Tibial nerve (tissue), 4 donors: ENCODE data around the gene SECISBP2. TPM values are rescaled to one million over a fixed set of nuclear protein-coding genes. Genes with fewer than 3 reads are reported as not detected.

Source experiments
- DNase-seq, 2 donors: peaks; one replicate each; pipeline ENCODE4 v3.0.0-alpha.2; 2019; ENCODE audit warnings: low spot score in 2 of 2
- H3K27ac ChIP-seq, 4 donors: fragments of 200-600 bp; sonication (generic) in 3 of 4; one replicate each; pipeline ENCODE4 v1.5.1; 2017 to 2019; ENCODE audit warnings: mild to moderate bottlenecking in 1 of 4
- H3K27me3 ChIP-seq, 2 donors: fragments of 200-600 bp; sonication (generic) in 1 of 2; one replicate each; pipeline versions ENCODE4 v1.5.1 to v1.6.0; 2017 to 2019
- H3K36me3 ChIP-seq, 3 donors: fragments of 200-600 bp; sonication (generic); one replicate each; pipeline ENCODE4 v1.5.1; 2018 to 2019
- H3K4me1 ChIP-seq, 4 donors: fragments of 200-600 bp; sonication (generic) in 3 of 4; one replicate each; pipeline ENCODE4 v1.5.1; 2017 to 2019
- H3K4me3 ChIP-seq, 4 donors: fragments of 200-600 bp; sonication (generic) in 3 of 4; one replicate each; pipeline ENCODE4 v1.5.1; 2017 to 2019; ENCODE audit warnings: mild to moderate bottlenecking in 1 of 4, moderate library complexity in 1 of 4
- H3K9me3 ChIP-seq, 4 donors: fragments of 200-600 bp; sonication (generic) in 3 of 4; one replicate each; pipeline ENCODE4 v1.5.1; 2017 to 2019
- CTCF ChIP-seq, 5 experiments: fragments of 200-600 bp in 3 of 5; fragments of 450-650 bp in 2 of 5; sonication (generic) in 3 of 5; IDR thresholded peaks; one replicate each; pipeline ENCODE4 v1.5.1; 2016 to 2019; ENCODE audit warnings: antibody characterized with exemption in 5 of 5, mild to moderate bottlenecking in 3 of 5, moderate library complexity in 2 of 5
- EP300 ChIP-seq, 2 donors: sonication (generic); formaldehyde crosslinking; IDR thresholded peaks; one replicate each; pipeline ENCODE4 v1.6.1; 2017; ENCODE audit warnings: antibody characterized with exemption in 2 of 2, mild to moderate bottlenecking in 1 of 2
- POLR2A ChIP-seq, 2 donors: fragments of 450-650 bp; IDR thresholded peaks; one replicate each; pipeline ENCODE4 v1.6.1; 2017; ENCODE audit warnings: antibody characterized with exemption in 2 of 2, mild to moderate bottlenecking in 2 of 2, moderate library complexity in 2 of 2
- whole genome bisulfite sequencing, 2 donors: methylation state at CpG; one replicate each; pipeline ENCODE4 v1.1.5; 2018; 5-methylcytosine and 5-hydroxymethylcytosine counted together
- total RNA-seq, 4 donors: library from RNA; depleted of rRNA; stranded (reverse); fragments of >200 nt; gene quantifications; one replicate each; pipeline ENCODE4 v1.1.0, GENCODE V29; 2016

SECISBP2 gene
- total RNA-seq, 4 donors from 2014 or later = 57.7 to 77.1 (median 64.8) TPM

DNA sequence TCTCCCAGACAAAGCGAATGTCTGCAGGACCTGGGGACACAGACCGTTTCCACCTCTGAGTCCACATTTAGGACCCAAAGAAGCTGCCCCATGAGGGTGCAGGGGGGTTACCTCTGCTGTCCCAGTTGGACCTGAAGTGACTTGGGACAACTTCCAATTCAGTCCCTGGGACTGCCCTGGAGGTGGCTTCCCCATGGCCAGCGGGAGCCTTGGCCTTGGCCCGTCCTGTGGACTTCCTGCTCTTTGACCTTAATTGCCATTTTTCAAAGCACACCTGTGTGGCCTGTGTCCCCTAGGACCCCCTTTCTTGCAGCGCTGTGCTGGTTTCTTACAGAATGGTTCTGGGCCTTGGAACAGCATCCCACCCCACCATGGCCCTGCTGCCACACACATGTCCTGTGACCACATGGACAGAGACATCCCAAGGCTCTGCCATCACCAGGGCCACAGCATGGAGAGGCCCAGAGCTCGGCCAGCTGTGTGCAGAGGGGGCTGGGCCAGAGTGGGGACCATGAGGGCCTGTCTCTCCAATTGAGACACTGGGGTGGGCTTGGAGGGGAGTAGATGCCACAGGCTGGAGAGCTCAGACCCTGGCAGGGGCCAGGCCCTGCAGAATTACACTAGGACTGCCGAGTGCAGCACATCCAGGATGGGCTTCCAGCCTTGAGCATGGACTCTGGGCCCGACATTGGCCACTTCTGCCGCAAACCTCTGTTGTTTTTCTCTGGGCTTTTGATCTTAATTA is 45.8 kb downstream of the SECISBP2 start:
- TF ChIP-seq CTCF (IDR thresholded peaks at IDR 0.05) (no peak), POLR2A (IDR thresholded peaks at IDR 0.05) (no peak), EP300 (IDR thresholded peaks at IDR 0.05) (no peak)
- Histone ChIP-seq H3K9me3 (no peaks in the 10 kb centered on the region), H3K36me3 (peaks cover 0 to 50% (median 12%) of the 10 kb centered on the region in 3 donors), H3K4me1 (no peaks in the 10 kb centered on the region), H3K4me3 (no peak overlapping the region), H3K27ac (no peak overlapping the region), H3K27me3 (no peaks in the 10 kb centered on the region)
- no peak for DNase-seq
- 88 to 90% methylated on average over 9 of the region's 9 CpGs for WGBS, 2 donors

- no peak overlapping the region for H3K27ac ChIP-seq
- DNase-seq = no peak
- no peaks in the 10 kb centered on the region for H3K4me1 ChIP-seq
- WGBS, 2 donors = 85 to 91% methylated on average over 16 to 17 of the region's 17 CpGs
- no peak for TF ChIP-seq EP300 (IDR thresholded peaks at IDR 0.05)
- no peak for TF ChIP-seq CTCF (IDR thresholded peaks at IDR 0.05)
- no peaks in the 10 kb centered on the region for H3K9me3 ChIP-seq
- H3K27me3 ChIP-seq = no peaks in the 10 kb centered on the region
- H3K36me3 ChIP-seq = peaks cover 0 to 44% (median 12%) of the 10 kb centered on the region in 3 donors
- no peak overlapping the region for H3K4me3 ChIP-seq
These were observed 46.6 kb downstream of the SECISBP2 start for GRCh38 chr9:89364666-89365531.

GRCh38 chr9:89365532-89365912 is 47.2 kb downstream of the SECISBP2 start:
- WGBS, 2 donors = 91 to 92% methylated on average over 2 of the region's 2 CpGs
- no peaks in the 10 kb centered on the region for H3K27me3 ChIP-seq
- no peak overlapping the region for H3K4me3 ChIP-seq
- no peak for DNase-seq
- peaks cover 0 to 37% (median 12%) of the 10 kb centered on the region in 3 donors for H3K36me3 ChIP-seq
- no peaks in the 10 kb centered on the region for H3K4me1 ChIP-seq
- H3K9me3 ChIP-seq = no peaks in the 10 kb centered on the region
- TF ChIP-seq POLR2A (IDR thresholded peaks at IDR 0.05) (no peak), EP300 (IDR thresholded peaks at IDR 0.05) (no peak), CTCF (IDR thresholded peaks at IDR 0.05) (no peak)
- H3K27ac ChIP-seq = no peak overlapping the region

- H3K4me1 ChIP-seq = no peaks in the 10 kb centered on the region
- WGBS, 2 donors = 81 to 86% methylated on average over 3 of the region's 3 CpGs
- H3K27ac ChIP-seq = no peak overlapping the region
- DNase-seq = no peak
- TF ChIP-seq CTCF (IDR thresholded peaks at IDR 0.05) = no peak
- no peak for TF ChIP-seq POLR2A (IDR thresholded peaks at IDR 0.05)
- no peak for TF ChIP-seq EP300 (IDR thresholded peaks at IDR 0.05)
- H3K4me3 ChIP-seq = no peak overlapping the region
- no peaks in the 10 kb centered on the region for H3K27me3 ChIP-seq
- no peaks in the 10 kb centered on the region for H3K9me3 ChIP-seq
- H3K36me3 ChIP-seq = peaks cover 0 to 26% (median 5%) of the 10 kb centered on the region in 3 donors
These were observed 48.4 kb downstream of the SECISBP2 start for GRCh38 chr9:89366711-89367110.

- Histone ChIP-seq H3K27me3 (no peaks in the 10 kb centered on the region), H3K4me3 (no peak overlapping the region), H3K36me3 (peaks cover 0 to 20% (median 0%) of the 10 kb centered on the region in 3 donors), H3K27ac (no peak overlapping the region), H3K4me1 (no peaks in the 10 kb centered on the region), H3K9me3 (no peaks in the 10 kb centered on the region)
- WGBS, 2 donors = 98 to 100% methylated on average over 1 to 4 of the region's 4 CpGs
- no peak for TF ChIP-seq POLR2A (IDR thresholded peaks at IDR 0.05)
- TF ChIP-seq EP300 (IDR thresholded peaks at IDR 0.05) = no peak
- no peak for TF ChIP-seq CTCF (IDR thresholded peaks at IDR 0.05)
- no peak for DNase-seq
These were observed 49.0 kb downstream of the SECISBP2 start for GRCh38 chr9:89367281-89367680.
